ENCODE results near the gene MRPS10.
"Not testable (repeated sequence)": the region's sequence is repeated elsewhere in the genome, so short reads cannot be mapped to it uniquely, and the experiment has no call there.

MRPS10 gene

DNA sequence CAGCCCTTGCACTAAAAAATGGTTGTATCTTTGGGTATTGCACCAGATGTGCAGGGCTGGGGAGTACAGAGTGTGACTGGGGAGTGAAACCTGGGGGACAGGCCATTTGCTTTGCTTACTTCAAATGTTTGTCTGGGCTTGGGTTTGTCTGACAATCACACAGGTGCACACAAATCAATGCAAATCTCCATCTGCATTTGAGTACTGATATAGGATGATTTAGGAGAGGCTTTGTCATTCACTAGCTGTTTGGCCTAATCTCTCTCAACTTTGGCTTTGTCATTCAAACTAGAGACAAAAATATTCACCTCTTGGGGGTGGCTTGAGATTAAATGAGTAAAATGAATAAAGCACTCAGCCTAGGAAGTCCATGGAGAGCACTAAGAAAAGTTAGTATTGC, 40.7 kb downstream of the MRPS10 start:
- DNase-seq (ENCODE audit: low spot score), result no peak

DNA sequence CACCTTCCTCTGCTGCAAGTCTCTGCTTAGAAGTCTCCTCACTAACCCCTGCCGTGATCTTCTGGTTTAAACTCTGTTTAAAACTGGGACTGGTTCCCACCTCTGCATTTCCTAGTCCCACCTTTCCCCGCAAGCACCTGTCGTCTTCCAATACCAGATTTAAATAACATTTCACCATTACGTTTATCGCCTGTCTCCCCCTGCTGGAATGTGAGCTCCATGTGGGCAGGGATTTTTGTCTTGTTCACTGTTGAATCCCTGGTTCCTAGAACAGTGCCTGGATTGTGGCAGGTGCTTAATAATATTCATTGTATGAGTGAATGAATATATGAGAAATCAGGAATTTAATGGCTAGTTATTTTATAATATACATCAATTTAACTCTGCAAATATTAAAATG, 41.8 kb downstream of the MRPS10 start:
- DNase-seq (ENCODE audit: low spot score), result no peak

DNA sequence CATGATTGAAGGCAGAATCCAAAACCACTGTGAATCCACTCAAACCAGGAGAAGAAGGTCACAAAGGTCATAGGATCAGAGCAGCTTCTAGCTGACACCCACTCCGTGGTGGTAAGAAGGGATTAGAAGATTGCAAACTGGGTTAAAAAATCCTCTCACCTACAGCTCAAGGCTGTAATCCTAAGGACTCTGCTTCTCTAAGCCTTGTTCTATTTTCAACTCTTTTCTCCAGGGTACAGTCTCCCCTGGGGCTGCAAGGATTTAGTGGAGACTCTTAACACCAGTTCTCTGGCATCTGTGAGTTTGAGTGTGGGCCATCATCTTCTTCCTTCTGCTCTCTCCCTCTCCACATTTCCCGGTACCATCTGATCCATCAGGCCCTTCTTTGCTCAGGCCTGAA, 44.6 kb downstream of the MRPS10 start, which contains the start of gene GUCA1A:
Gene GUCA1A, plus strand, starts transcription at position 264 of the 400 bp plus-strand sequence. CDS start 250 bp downstream, outside the sequence.
- no peak for DNase-seq (ENCODE audit: low spot score)

DNA sequence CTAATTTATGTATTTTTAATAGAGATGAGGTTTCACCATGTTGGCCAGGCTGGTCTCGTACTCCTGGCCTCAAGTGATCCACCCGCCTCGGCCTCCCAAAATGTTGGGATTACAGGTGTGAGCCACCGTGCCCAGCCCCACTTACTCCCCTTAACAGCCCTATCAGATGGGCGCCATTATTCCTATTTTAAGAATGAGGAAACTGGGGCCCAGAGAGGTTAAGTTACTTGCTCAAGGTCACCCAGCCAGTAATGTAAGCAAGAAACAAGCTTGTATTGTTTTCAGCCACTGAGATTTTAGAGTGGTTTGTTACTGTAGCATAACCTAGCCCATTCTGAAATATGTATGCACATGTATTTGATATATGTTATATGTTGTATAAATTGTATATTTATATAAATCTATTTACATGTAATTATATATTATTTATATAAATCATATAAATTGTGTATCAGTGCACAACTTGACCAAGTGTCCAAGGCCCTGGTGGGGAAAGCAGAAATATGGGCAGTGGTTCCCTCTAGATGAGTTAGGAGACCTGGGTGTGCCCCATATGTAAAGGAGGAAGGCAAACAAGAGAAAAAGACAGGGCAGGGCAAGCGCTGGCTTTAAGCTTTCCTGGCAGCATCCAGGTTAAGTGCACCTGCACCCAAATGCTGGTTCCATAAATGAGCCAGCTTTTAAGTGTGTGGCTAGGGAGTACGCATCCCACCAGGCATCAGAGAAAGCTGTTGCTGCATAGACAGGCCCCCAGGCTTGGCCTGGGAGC, 45.7 kb downstream of the MRPS10 start:
- no peak for DNase-seq (ENCODE audit: low spot score)

DNA sequence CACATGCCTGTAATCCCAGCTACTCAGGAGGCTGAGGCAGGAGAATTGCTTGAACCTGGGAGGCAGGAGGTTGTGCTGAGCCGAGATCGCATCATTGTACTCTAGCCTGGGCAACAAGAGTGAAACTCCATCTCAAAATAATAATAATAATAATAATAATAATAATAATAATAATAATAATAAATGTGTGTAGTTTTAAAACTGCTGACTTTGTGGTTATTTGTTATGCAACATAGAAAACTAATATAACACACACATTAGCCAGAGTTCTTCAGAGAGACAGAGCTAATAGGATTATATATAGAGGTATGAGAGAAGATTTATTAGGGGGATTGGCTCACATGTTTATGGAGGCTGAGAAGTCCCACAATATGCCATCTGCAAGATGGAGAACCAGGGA, 47.9 kb downstream of the MRPS10 start:
- not testable (repeated sequence) for DNase-seq (ENCODE audit: low spot score)

DNA sequence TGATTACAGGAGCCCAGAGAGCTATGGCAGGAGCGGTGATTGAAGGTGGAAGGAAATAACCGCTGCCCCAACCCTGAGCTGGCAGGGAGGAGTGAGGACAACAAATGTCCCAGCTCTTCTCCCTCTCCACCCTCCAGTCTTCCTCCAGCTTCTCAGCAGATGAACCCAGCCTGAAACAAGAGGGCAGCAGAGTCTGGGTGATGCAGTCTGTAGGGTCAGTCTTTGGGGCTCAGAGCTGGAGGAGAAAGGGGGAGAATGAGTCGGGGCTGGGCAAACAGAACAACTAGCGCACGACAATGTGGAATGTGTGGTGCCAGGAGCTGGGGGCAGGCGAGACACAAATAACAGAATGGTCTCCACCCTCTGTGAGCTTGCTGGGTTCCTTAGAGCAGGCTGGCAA, 49.0 kb downstream of the MRPS10 start:
- no peak for DNase-seq (ENCODE audit: low spot score)

DNA sequence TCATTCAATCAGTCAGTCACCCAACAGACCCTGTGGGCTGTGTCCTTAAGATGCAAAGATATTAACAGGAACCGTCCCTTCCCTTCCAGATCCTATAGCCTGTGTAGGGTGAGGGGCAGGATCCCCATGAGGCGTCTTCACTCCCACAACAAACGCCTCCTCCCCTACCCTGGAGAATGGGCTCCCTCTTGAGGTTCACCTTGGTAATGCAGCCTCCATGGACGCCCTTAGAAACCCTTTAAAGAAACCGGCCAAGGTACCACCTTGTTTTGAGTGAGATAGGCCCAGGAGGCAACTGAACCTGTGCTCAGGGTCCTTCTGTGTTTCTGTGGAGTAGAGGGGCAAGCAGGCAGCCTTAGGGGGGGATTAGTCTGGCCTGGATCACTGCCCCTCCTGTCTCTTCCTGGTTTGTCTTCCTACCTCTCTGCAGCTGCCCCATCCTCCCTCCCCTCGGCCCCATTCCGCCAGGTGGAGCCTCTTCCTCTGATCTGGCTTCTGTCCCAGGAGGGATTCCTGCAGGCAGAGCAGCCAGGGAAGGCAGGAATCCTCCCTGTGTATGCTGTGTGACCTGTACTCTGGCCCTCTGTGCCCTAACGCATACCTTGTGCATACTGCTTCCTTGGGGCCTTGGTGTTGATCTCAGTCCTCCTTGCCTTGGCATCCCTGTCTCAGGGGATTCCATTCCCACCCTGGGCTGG, 51.1 kb downstream of the MRPS10 start:
- DNase-seq (ENCODE audit: low spot score), result peak; percentile 92

DNA sequence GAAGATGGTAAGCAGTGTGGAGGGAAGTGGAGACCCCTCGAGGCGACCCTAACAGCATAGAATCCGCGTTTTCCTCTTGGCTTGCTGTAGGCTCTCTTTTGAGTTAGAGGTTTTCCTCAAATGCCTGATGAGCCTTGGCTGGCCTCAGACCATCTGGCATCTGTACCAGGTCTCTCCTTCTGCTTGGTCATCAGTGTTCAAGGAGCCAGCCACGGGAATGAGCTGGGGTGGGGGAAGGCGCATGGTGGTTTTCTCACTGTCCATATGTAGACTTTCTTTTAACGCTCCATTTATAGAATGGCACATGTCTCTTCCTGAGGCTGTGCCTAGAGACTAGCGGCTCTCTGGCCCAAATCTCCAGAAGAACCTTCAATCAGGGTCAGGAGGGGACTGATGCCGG, 52.6 kb downstream of the MRPS10 start:
- DNase-seq (ENCODE audit: low spot score), result peak; percentile 54

DNA sequence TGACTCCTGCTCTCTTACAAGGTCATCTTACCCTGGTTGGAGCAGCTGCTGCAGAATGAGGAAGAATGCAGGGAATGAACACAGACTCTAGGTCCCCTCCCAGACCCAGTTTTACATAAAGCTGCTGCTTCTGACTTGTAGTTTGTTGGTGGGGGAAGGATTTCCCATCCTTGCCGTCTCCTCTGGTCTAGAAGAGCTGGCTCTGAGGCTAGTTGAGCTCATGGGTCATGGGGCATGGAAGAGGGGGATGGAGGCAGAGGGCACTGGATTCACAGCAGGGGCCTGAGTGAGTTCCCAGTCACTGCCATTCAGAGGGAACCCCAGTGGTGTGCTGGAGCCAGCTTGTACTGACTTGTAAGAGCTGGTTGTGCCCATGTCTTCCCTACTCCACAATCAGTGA, 53.7 kb downstream of the MRPS10 start:
- DNase-seq (ENCODE audit: low spot score), result peak; percentile 33

DNA sequence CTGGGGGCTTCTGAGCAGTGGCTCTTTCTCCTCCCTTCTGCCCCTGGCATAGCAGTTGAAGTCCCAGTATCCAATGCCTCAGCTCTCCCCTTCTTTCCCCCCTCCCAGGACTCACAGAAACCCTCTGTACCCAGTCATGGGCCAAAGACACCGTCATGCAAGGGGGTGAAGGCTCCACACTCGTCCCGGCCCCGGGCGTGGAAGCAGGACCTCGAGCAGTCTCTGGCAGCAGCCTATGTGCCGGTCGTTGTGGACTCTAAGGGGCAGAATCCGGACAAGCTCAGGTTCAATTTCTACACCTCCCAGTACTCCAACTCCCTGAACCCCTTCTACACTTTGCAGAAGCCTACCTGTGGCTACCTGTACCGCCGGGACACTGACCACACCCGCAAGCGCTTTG, 54.8 kb downstream of the MRPS10 start:
- no peak for DNase-seq (ENCODE audit: low spot score)

DNA sequence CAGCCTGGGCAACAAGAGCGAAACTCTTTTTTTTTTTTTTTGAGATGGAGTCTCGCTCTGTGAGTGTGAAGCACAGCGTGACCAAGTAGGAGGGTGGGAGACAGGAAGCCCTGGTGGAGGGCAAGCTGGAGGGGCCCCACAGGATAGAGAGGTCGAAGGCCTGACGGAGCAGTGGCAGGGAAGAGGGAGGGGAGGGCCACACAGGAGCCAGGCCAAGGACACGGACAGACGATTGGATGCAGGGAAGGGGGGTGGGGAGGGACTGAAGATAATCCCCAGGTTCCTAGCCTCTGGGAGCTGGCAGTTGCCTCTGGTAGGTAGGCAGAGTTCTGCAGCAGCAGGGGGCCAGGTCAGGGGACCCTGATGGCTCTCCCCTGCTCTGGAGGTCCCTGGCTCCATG, 55.3 kb downstream of the MRPS10 start:
- DNase-seq (ENCODE audit: low spot score), result no peak

DNA sequence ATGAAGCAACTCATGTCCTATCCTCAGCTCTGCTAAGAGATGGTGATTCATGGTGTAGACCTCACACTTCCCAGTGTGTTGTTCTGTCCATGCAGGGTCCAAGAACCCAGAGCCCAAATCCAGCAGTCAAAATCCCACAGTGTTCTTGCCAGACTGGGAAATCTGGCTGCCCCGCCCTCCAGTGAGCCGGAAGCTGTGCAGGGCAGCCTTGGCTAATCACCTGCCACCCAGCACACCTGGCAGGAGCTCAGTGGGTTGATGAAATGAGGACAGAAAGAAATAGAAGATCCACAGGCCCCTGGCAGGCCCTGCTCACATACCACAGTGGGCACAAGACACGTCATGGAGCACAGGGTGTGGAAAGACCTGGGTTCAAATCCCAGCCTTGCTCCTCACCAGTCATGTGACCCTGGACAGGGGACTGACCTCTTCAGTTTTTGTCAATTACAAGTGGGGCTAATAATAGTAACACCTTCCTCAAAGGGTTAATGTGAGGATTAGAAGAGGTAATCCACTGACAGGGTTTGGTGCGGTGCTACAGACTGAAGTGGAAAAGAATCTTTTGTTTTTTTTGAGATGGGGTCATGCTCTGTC, 58.1 kb downstream of the MRPS10 start:
- no peak for DNase-seq (ENCODE audit: low spot score)

DNA sequence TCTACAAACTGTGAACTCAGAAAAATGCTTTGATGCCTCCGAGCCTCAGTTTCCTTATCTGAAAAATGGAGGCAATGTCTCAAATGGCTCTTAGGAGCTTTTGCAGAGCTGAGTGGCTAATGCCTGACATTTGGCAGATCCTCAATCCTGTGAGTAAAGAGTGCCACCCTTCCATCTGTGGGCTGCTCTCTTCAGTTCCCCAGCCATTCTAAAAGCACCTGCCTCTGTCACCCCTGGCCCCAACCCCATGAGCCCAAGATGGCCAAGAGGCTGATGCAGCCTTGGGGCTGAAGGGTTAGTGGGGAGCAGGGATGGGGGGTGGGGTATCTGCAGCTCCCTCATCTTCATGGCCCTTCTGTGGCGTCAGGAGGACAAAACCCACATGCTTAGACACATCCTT, 59.0 kb downstream of the MRPS10 start:
- DNase-seq (ENCODE audit: low spot score), result no peak

DNA sequence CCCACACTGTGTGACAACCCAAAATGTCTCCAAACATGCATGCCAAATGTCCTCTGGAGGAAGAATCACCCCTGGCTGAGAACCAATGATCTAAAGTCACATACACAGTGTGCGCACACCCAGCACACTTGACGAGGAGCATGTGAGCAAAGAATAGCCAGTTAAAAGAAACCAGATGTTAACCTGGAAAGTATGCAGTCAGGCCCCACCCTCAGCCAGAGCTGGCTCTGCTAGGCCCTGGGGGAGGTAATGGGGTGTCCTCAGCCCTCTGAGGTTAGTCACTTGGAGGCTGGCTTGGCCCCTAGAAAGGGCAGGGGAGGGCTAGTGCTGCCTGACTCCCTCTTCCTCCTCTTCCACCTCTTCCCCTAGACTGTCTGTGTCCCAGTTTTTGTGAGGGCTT, 59.6 kb downstream of the MRPS10 start:
- DNase-seq (ENCODE audit: low spot score), result peak; percentile 73

Data from GM03348 (cell line).